Ishikawa (cell line): ENCODE measurements around the gene CHCHD1.

Experiments used
- CEBPB ChIP-seq: IDR thresholded peaks from 2 replicates; pipeline ENCODE4 v1.6.1; 2012
- RAD21 ChIP-seq: IDR thresholded peaks from 2 replicates; pipeline ENCODE4 v1.6.1; 2012; ENCODE audit warnings: low read depth

- no peak for TF ChIP-seq RAD21
- no peak for TF ChIP-seq CEBPB
Observed at GRCh38 chr10:73807471-73807870, 25.6 kb downstream of the CHCHD1 start.
